Diencephalon (tissue), 1 donor: ENCODE results near the gene SOHLH1. TPM values are rescaled to one million over a fixed set of nuclear protein-coding genes. Genes with fewer than 3 reads are reported as not detected.

Experiments used
- total RNA-seq: library from RNA; depleted of rRNA; stranded (reverse); fragments of >200 nt; gene quantifications from one replicate; pipeline ENCODE4 v1.2.3, GENCODE V29; 2014

The SOHLH1 gene
- total RNA-seq: not detected

GRCh38 chr9:135699440-135699839 lies at the start of gene SOHLH1:
Gene SOHLH1 (minus strand): TSS chr9:135699481. CDS start chr9:135699467, 14 bp downstream.

GRCh38 chr9:135701959-135702721 lies 2.9 kb upstream of the SOHLH1 start, which contains the start of gene KCNT1:
Gene KCNT1 (plus strand): TSS chr9:135702185. CDS start chr9:135702259, 74 bp downstream.

GRCh38 chr9:135662758-135663450 lies 36.4 kb downstream of the SOHLH1 start, which contains the start of gene LCN9:
Gene LCN9 (plus strand): TSS chr9:135663309. CDS start chr9:135663322, 13 bp downstream.

Other genes with a start within 250 kb of the SOHLH1 start
- 33.0 TPM for gene PPP1R26, start 219.7 kb downstream of the SOHLH1 start, total RNA-seq
- 13.6 TPM for gene MRPS2, start 198.8 kb downstream of the SOHLH1 start, total RNA-seq
- gene LCN1, start 178.0 kb downstream of the SOHLH1 start, total RNA-seq: not detected
- not detected for gene OBP2A, start 153.4 kb downstream of the SOHLH1 start, total RNA-seq
- gene PAEP, start 137.7 kb downstream of the SOHLH1 start, total RNA-seq: not detected
- not detected for gene GLT6D1, start 59.9 kb downstream of the SOHLH1 start, total RNA-seq
- gene LCN9, start 36.2 kb downstream of the SOHLH1 start, total RNA-seq: not detected
- gene KCNT1, start 2.7 kb upstream of the SOHLH1 start, total RNA-seq: 12.2 TPM
- 140 TPM for gene CAMSAP1, start 208.1 kb upstream of the SOHLH1 start, total RNA-seq